ENCODE data around the gene FOXI3. TPM values are rescaled to one million over a fixed set of nuclear protein-coding genes. Genes with fewer than 3 reads are reported as not detected.

FOXI3 gene
- total RNA-seq, 2 donors from 2014 or later = 0.93 to 2.8 TPM

- peak; percentile 68 for DNase-seq
- H3K27me3 ChIP-seq (ENCODE audit: control insufficient read depth, insufficient read depth, low read length, poor library complexity, severe bottlenecking) = peaks cover 6% of the 10 kb centered on the region
- H3K36me3 Mint-ChIP-seq (ENCODE audit: low read depth) = no peaks in the 10 kb centered on the region
- no peaks in the 10 kb centered on the region for H3K9me3 Mint-ChIP-seq
- peaks cover 11% of the 10 kb centered on the region for H3K4me1 Mint-ChIP-seq
- TF ChIP-seq CTCF (conservative IDR thresholded peaks at IDR 0.05) = no peak
- H3K4me3 ChIP-seq (ENCODE audit: low read length) = no peak overlapping the region
- no peaks in the 10 kb centered on the region for H3K36me3 ChIP-seq (ENCODE audit: control insufficient read depth, insufficient read depth, low read length)
- H3K27me3 Mint-ChIP-seq (ENCODE audit: insufficient read depth) = peaks cover 23% of the 10 kb centered on the region
- peak overlapping the region; percentile 5 for H3K27ac Mint-ChIP-seq
- H3K9ac ChIP-seq (ENCODE audit: extremely low read depth, low read length, poor library complexity, severe bottlenecking) = no peak overlapping the region
- H3K27ac ChIP-seq (ENCODE audit: low read depth, low read length) = no peak overlapping the region
- H3K9me3 ChIP-seq (ENCODE audit: control insufficient read depth, low read length) = no peaks in the 10 kb centered on the region
- H3K4me3 Mint-ChIP-seq = no peak overlapping the region
- WGBS, 2 experiments (ENCODE audit: insufficient coverage in 1 of 2, insufficient read length in 1 of 2) = 45 to 51% methylated on average over 8 to 11 of the region's 11 CpGs
- H3K4me1 ChIP-seq (ENCODE audit: control insufficient read depth, insufficient read depth, low read length) = no peaks in the 10 kb centered on the region
Measured at GRCh38 chr2:88471083-88471942, 18.8 kb upstream of the FOXI3 start.

GRCh38 chr2:88469202-88470114, 17.0 kb upstream of the FOXI3 start:
- Mint-ChIP-seq H3K4me1 (peaks cover 11% of the 10 kb centered on the region), H3K9me3 (no peaks in the 10 kb centered on the region), H3K27ac (no peak overlapping the region), H3K4me3 (no peak overlapping the region), H3K27me3 (ENCODE audit: insufficient read depth) (peaks cover 24% of the 10 kb centered on the region), H3K36me3 (ENCODE audit: low read depth) (no peaks in the 10 kb centered on the region)
- 81 to 94% methylated on average over 3 of the region's 4 CpGs for WGBS, 2 experiments (ENCODE audit: insufficient coverage in 1 of 2, insufficient read length in 1 of 2)
- H3K4me1 ChIP-seq (ENCODE audit: control insufficient read depth, insufficient read depth, low read length) = no peaks in the 10 kb centered on the region
- H3K27ac ChIP-seq (ENCODE audit: low read depth, low read length) = no peak overlapping the region
- DNase-seq = no peak
- no peak overlapping the region for H3K9ac ChIP-seq (ENCODE audit: extremely low read depth, low read length, poor library complexity, severe bottlenecking)
- no peak for TF ChIP-seq CTCF (conservative IDR thresholded peaks at IDR 0.05)
- H3K9me3 ChIP-seq (ENCODE audit: control insufficient read depth, low read length) = no peaks in the 10 kb centered on the region
- no peaks in the 10 kb centered on the region for H3K36me3 ChIP-seq (ENCODE audit: control insufficient read depth, insufficient read depth, low read length)
- no peak overlapping the region for H3K4me3 ChIP-seq (ENCODE audit: low read length)
- H3K27me3 ChIP-seq (ENCODE audit: control insufficient read depth, insufficient read depth, low read length, poor library complexity, severe bottlenecking) = peaks cover 6% of the 10 kb centered on the region

DNA sequence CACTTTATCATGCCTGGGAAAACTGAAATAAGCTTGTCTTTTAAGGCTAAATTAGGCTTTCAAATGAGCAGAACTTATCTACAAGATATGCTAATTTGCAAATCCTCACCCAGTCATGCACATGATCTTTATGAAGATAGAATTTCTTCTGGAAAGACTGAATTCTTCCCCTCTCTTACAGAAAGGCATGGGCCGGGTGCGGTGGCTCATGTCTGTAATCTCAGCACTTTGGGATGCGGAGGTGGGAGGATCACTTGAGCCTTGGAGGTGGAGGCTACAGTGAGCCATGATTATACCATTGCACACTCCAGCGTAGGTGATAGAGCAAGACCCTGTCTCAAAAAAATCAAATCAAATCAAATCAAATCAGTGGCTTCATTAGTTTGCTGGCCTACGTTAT, 11.7 kb upstream of the FOXI3 start:
- no peak for DNase-seq
- Mint-ChIP-seq H3K4me3 (no peak overlapping the region), H3K27me3 (ENCODE audit: insufficient read depth) (peaks cover 16% of the 10 kb centered on the region), H3K4me1 (peaks cover 2% of the 10 kb centered on the region), H3K36me3 (ENCODE audit: low read depth) (no peaks in the 10 kb centered on the region), H3K27ac (no peak overlapping the region), H3K9me3 (no peaks in the 10 kb centered on the region)
- Histone ChIP-seq H3K27me3 (ENCODE audit: control insufficient read depth, insufficient read depth, low read length, poor library complexity, severe bottlenecking) (peaks cover 2% of the 10 kb centered on the region), H3K4me3 (ENCODE audit: low read length) (no peak overlapping the region), H3K9me3 (ENCODE audit: control insufficient read depth, low read length) (no peaks in the 10 kb centered on the region), H3K4me1 (ENCODE audit: control insufficient read depth, insufficient read depth, low read length) (no peaks in the 10 kb centered on the region), H3K9ac (ENCODE audit: extremely low read depth, low read length, poor library complexity, severe bottlenecking) (no peak overlapping the region), H3K27ac (ENCODE audit: low read depth, low read length) (no peak overlapping the region), H3K36me3 (ENCODE audit: control insufficient read depth, insufficient read depth, low read length) (no peaks in the 10 kb centered on the region)
- TF ChIP-seq CTCF (conservative IDR thresholded peaks at IDR 0.05) = no peak
- WGBS, 2 experiments (ENCODE audit: insufficient coverage in 1 of 2, insufficient read length in 1 of 2) = 96 to 100% methylated on average over 1 to 5 of the region's 5 CpGs

Measured in endodermal cell (in vitro differentiated cells).